NB4 (cell line): ENCODE measurements around the gene SLC25A6.
"Not testable (repeated sequence)": the region's sequence is repeated elsewhere in the genome, so short reads cannot be mapped to it uniquely, and the experiment has no call there.

Experiments used
- DNase-seq: peaks from one replicate; pipeline ENCODE4 v3.0.0; 2010; ENCODE audit warnings: low read depth
- H3K4me3 ChIP-seq: one replicate; pipeline ENCODE4 v1.5.1; 2011; ENCODE audit warnings: mild to moderate bottlenecking, low read depth, low read length, moderate library complexity
- MYC ChIP-seq: IDR thresholded peaks from 2 replicates; pipeline ENCODE4 v1.6.1; 2011; ENCODE audit warnings: low read depth, low read length
- POLR2A ChIP-seq: IDR thresholded peaks from 2 replicates; pipeline ENCODE4 v1.6.1; 2011; ENCODE audit warnings: mild to moderate bottlenecking; ENCODE audit not compliant: insufficient read length; ENCODE audit errors: extremely low read depth
- TF ChIP-seq, protein P1 (sequence below): IDR thresholded peaks from one replicate; pipeline ENCODE4 v1.5.1; 2012; ENCODE audit warnings: low read depth, low read length
- TF ChIP-seq, protein P2 (sequence below): IDR thresholded peaks from 2 replicates; pipeline ENCODE4 v1.6.1; 2011; ENCODE audit warnings: low read depth, low read length

The SLC25A6 gene

DNA sequence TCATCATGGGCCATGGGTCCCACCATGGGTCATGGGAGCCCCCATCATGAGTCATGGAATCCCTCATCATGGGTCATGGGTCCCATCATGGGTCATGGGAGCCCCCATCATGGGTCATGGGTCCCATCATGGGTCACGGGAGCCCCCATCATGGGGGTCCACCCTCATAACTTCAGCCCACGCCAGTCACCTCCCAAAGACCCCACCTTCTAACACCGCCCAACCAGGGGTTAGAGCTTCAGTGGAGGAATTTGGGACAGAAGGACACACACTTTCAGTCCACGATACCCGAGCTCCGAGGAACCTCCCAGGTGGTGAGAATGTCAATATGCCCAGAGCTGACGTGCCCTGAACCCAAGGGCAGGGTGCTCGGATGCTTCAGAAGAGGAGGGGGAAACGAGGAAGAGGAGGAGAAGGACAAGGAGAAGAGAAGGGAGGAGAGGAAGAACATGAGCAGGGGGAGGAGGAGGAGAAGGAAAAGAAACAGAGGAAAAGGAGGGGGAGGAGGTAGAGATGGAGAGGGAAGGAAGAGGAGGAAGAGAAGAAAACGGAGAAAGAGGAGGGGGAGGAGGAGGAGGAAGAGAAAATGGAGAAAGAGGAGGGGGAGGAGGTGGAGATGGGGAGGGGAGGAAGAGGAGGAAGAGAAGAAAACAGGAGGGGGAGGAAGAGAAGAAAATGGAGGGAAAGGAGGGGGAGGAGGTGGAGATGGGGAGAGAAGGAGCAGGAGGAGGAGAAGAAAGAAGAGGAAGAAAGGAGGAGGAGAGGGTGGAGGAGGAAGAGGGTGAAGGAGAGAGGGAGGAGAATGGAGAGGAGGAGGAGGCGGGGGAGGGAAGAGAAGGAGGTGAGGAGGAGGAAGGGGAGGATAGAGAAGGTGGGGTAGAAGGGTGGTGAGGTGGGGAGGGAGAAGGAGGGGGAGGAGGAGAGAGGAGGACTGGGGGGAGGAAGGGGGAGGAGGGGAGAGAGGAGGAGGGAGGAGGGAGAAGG lies 37.6 kb downstream of the SLC25A6 start:
- no peak for DNase-seq
- H3K4me3 ChIP-seq: no peak overlapping the region
- no peak for TF ChIP-seq MYC
- TF ChIP-seq, protein P1, sequence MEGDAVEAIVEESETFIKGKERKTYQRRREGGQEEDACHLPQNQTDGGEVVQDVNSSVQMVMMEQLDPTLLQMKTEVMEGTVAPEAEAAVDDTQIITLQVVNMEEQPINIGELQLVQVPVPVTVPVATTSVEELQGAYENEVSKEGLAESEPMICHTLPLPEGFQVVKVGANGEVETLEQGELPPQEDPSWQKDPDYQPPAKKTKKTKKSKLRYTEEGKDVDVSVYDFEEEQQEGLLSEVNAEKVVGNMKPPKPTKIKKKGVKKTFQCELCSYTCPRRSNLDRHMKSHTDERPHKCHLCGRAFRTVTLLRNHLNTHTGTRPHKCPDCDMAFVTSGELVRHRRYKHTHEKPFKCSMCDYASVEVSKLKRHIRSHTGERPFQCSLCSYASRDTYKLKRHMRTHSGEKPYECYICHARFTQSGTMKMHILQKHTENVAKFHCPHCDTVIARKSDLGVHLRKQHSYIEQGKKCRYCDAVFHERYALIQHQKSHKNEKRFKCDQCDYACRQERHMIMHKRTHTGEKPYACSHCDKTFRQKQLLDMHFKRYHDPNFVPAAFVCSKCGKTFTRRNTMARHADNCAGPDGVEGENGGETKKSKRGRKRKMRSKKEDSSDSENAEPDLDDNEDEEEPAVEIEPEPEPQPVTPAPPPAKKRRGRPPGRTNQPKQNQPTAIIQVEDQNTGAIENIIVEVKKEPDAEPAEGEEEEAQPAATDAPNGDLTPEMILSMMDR: no peak
- no peak for TF ChIP-seq POLR2A
- TF ChIP-seq, protein P2, sequence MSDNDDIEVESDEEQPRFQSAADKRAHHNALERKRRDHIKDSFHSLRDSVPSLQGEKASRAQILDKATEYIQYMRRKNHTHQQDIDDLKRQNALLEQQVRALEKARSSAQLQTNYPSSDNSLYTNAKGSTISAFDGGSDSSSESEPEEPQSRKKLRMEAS: no peak

DNA sequence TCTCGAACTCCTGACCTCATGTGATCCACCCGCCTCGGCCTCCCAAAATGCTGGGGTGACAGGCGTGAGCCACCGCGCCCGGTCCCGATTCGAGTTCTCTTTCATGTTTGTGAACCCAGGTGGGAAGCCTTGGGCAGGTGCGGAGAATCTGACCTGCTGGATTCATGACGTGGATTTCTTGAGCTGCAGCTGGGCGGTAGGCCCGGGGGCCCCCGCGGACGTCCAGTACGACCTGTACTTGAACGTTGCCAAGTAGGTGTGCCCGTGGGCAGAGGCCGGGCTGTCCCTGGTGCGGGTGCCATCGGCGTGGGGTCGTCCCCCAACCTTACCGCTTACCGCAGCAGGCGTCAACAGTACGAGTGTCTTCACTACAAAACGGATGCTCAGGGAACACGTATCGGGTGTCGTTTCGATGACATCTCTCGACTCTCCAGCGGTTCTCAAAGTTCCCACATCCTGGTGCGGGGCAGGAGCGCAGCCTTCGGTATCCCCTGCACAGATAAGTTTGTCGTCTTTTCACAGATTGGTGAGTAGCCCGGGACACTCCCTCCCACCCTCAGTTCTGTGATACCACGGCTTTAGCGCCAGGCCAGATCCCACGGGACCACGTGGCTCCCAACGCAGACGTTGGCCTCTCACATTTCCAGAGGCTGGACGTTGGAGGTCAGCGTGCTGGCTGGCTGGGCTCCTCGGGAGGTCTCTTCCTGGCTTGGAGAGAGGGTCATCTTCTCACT lies 39.8 kb downstream of the SLC25A6 start:
- H3K4me3 ChIP-seq: no peak overlapping the region
- no peak for DNase-seq
- TF ChIP-seq, protein P2: no peak
- no peak for TF ChIP-seq POLR2A
- no peak for TF ChIP-seq MYC
- TF ChIP-seq, protein P1: no peak

DNA sequence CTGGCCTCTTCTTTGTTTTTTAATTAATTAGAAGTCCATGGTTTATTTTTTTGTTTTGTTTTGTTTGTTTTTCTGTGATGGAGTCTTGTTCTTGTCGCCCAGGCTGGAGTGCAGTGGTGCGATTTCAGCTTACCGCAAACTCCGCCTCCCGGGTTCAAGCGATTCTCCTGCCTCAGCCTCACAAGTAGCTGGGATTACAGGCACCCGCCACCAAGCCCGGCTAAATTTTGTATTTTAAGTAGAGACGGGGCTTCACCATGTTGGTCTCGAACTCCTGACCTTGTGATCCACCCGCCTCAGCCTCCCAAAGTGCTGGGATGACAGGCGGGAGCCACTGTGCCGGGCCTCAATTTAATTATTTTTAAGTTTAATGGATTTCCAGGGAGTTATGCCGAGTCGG lies 42.3 kb downstream of the SLC25A6 start:
- not testable (repeated sequence) for H3K4me3 ChIP-seq, DNase-seq

DNA sequence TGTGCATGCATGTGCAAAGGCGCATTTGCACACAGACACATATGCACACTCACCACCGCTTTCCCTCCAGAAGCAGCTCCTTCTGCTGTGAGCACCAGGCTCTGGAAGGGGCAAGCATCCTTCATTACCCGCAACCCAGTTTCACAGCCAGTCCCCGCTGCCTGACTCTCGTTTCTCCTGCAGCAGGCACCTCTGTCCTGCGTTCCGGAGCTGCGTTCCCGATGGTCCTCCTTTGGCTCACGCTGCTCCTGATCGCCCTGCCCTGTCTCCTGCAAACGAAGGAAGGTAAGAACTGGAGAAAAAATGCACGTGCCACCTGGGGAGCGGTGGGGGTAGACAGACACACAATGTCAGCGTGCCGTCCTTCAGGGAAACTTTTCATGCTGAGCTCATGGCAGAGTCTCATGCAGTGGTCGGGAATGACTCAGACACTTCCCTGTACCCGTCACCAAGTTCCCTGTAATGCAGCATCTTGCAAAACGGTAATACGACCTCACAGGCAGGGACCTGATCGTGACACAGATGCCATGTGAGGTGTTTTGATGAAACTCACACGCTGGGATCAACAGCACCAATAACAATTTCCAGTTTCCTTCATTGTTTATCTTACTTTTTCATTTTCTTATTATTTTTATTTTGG lies 50.2 kb downstream of the SLC25A6 start:
- no peak overlapping the region for H3K4me3 ChIP-seq
- DNase-seq: no peak
- TF ChIP-seq, protein P1: no peak
- TF ChIP-seq MYC: no peak
- TF ChIP-seq, protein P2: no peak
- TF ChIP-seq POLR2A: no peak

DNA sequence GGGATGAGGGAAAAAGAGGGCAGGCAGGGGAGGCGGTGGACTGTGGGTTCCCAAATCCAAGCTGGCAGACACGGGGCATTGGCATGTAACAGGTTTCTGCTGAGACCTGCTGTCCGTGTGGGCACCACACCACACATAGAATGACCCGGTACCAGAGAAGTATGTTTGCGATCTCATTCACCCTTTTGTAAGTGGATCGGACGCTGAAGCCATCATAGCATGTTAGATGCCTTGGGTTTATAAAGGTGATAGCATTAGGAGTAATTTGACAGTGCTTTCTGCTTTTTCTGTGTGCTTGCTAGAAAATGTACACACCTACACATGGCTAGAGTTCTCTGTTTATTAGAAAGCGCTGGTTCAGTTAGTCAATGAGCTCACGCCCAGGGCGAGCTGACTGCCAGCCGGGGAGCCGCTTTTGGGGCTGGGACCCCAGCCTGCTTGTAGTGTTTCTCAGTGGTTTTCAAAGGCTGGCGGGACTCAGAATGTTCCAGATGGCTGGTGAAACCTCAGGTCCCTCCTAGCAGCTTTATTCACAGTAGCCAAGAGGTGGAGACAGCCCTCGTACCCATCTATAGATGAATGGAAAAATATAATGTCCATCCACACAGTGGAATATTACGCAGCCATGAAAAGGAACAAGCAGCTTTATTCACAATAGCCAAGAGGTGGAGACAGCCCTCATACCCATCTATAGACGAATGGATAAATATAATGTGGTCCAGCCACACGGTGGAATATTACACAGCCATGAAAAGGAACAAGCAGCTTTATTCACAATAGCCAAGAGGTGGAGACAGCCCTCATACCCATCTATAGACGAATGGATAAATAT lies 54.7 kb downstream of the SLC25A6 start:
- peak overlapping the region; percentile 72 for H3K4me3 ChIP-seq
- no peak for DNase-seq

More for the DNA sequence above, 54.7 kb downstream of the SLC25A6 start:
- TF ChIP-seq, protein P2: no peak
- TF ChIP-seq, protein P1: no peak
- TF ChIP-seq MYC (no peak), POLR2A (peak; percentile 4)
